ENCODE measurements around the gene CDK14.

DNA sequence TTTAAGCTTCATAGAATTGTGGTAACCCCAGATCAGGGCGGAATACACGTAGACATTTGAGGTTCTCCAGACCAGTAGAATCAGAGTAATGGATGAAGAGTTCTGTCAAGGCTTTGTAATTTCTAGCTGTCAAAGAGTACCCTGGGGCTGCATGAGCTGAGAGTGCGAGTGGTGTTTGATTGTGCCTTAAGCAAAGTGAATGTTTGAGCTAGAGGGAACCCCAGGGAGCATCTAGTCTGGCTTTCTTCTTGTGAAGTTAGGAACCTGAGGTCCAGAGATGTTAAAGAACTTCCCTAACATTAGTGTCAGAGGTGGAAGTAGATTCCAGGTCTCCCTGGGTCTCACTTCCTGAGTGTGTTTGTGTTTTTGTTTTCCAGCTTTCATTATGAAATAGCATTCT is 455.8 kb downstream of the CDK14 start:
- TF ChIP-seq, protein P1, sequence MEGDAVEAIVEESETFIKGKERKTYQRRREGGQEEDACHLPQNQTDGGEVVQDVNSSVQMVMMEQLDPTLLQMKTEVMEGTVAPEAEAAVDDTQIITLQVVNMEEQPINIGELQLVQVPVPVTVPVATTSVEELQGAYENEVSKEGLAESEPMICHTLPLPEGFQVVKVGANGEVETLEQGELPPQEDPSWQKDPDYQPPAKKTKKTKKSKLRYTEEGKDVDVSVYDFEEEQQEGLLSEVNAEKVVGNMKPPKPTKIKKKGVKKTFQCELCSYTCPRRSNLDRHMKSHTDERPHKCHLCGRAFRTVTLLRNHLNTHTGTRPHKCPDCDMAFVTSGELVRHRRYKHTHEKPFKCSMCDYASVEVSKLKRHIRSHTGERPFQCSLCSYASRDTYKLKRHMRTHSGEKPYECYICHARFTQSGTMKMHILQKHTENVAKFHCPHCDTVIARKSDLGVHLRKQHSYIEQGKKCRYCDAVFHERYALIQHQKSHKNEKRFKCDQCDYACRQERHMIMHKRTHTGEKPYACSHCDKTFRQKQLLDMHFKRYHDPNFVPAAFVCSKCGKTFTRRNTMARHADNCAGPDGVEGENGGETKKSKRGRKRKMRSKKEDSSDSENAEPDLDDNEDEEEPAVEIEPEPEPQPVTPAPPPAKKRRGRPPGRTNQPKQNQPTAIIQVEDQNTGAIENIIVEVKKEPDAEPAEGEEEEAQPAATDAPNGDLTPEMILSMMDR (conservative IDR thresholded peaks at IDR 0.05), result no peak
- TF ChIP-seq EZH2 (IDR thresholded peaks at IDR 0.05; ENCODE audit: low read depth), result no peak
